Liver (tissue), 3 donors: ENCODE measurements around the gene ARAP2.

Source experiments
- ATF3 ChIP-seq: IDR thresholded peaks from 2 replicates; pipeline ENCODE4 v1.6.1; 2016; ENCODE audit warnings: antibody characterized with exemption
- CTCF ChIP-seq: fragments of 150-350 bp; IDR thresholded peaks from 2 replicates; pipeline ENCODE4 v1.5.1; 2017; ENCODE audit warnings: improper control_type of control experiment, low read depth, low read length; ENCODE audit not compliant: missing input control
- GABPA ChIP-seq, 2 donors: IDR thresholded peaks in 1 of 2; conservative IDR thresholded peaks in 1 of 2; 2 replicates each; pipeline ENCODE4 v1.6.1; 2016; ENCODE audit warnings: antibody characterized with exemption in 2 of 2, mild to moderate bottlenecking in 1 of 2, moderate library complexity in 1 of 2
- RXRA ChIP-seq, 2 donors: IDR thresholded peaks; 2 replicates each; pipeline ENCODE4 v1.6.1; 2017 to 2018; ENCODE audit warnings: antibody characterized with exemption in 2 of 2, mild to moderate bottlenecking in 1 of 2
- donor health status: healthy.
- donor health status: healthy.

GRCh38 chr4:36111172-36111571 lies 133.1 kb downstream of the ARAP2 start:
- TF ChIP-seq CTCF, result no peak
- no peak for TF ChIP-seq ATF3
- TF ChIP-seq GABPA (IDR thresholded peaks at IDR 0.05 in 1 of 2, conservative IDR thresholded peaks at IDR 0.05 in 1 of 2), result no peak
- TF ChIP-seq RXRA (IDR thresholded peaks at IDR 0.05), result no peak
